SKM-1 (cell line): ENCODE results near the gene TVP23C.

ENCODE experiments used
- DNase-seq: peaks from one replicate; lab custom pipeline; 2025; ENCODE audit not compliant: unreplicated experiment; lab: John Stamatoyannopoulos, UW

TVP23C gene

GRCh38 chr17:15465045-15465701 is 98.1 kb downstream of the TVP23C start:
- DNase-seq = no peak

- no peak for DNase-seq
These were observed 98.9 kb downstream of the TVP23C start for GRCh38 chr17:15464231-15464985.

GRCh38 chr17:15462976-15463772 is 100.1 kb downstream of the TVP23C start:
- DNase-seq = no peak

GRCh38 chr17:15457723-15458094 is 105.6 kb downstream of the TVP23C start:
- no peak for DNase-seq

GRCh38 chr17:15456972-15457722 is 106.1 kb downstream of the TVP23C start:
- no peak for DNase-seq

GRCh38 chr17:15456496-15456895 is 106.8 kb downstream of the TVP23C start:
- DNase-seq = no peak

GRCh38 chr17:15454346-15454745 is 108.9 kb downstream of the TVP23C start:
- no peak for DNase-seq

- no peak for DNase-seq
These were observed 109.5 kb downstream of the TVP23C start for GRCh38 chr17:15453782-15454181.

- DNase-seq = no peak
These were observed 110.0 kb downstream of the TVP23C start for GRCh38 chr17:15453246-15453645.

- no peak for DNase-seq
These were observed 110.5 kb downstream of the TVP23C start for GRCh38 chr17:15452746-15453145.
